Glutamatergic neuron (in vitro differentiated cells): ENCODE measurements around the gene MBP. TPM values are rescaled to one million over a fixed set of nuclear protein-coding genes. Genes with fewer than 3 reads are reported as not detected.

Experiments
- DNase-seq: peaks from one replicate; pipeline ENCODE4 v3.0.0; 2022
- H3K27ac Mint-ChIP-seq: one replicate; pipeline ENCODE4 v1.8.0; 2020; ENCODE audit warnings: mild to moderate bottlenecking, mixed read lengths, inconsistent platforms; ENCODE audit not compliant: unreplicated experiment
- H3K27me3 Mint-ChIP-seq: one replicate; pipeline ENCODE4 v1.8.0; 2020; ENCODE audit warnings: mild to moderate bottlenecking, moderate library complexity, mixed read lengths, inconsistent platforms; ENCODE audit not compliant: unreplicated experiment
- H3K36me3 Mint-ChIP-seq: one replicate; pipeline ENCODE4 v1.8.0; 2020; ENCODE audit warnings: mild to moderate bottlenecking, mixed read lengths, inconsistent platforms; ENCODE audit not compliant: unreplicated experiment
- H3K4me1 Mint-ChIP-seq: one replicate; pipeline ENCODE4 v1.8.0; 2020; ENCODE audit warnings: mild to moderate bottlenecking, low read depth, mixed read lengths, inconsistent platforms; ENCODE audit not compliant: unreplicated experiment
- H3K4me3 Mint-ChIP-seq: one replicate; pipeline ENCODE4 v1.8.0; 2020; ENCODE audit warnings: mild to moderate bottlenecking, mixed read lengths, inconsistent platforms; ENCODE audit not compliant: unreplicated experiment
- H3K9me3 Mint-ChIP-seq: one replicate; pipeline ENCODE4 v1.8.0; 2020; ENCODE audit warnings: mild to moderate bottlenecking, moderate library complexity, mixed read lengths, inconsistent platforms; ENCODE audit not compliant: unreplicated experiment
- CTCF ChIP-seq: fragments of 200-600 bp; sonication (generic); IDR thresholded peaks from one replicate; pipeline ENCODE4 v1.5.0; 2021; ENCODE audit not compliant: partially characterized antibody, unreplicated experiment
- total RNA-seq: library from RNA; stranded (reverse); fragmentation: NEBNext Ultra II Directional; extraction: Animal tissue kit (Norgen Biotek cat#: 25700); gene quantifications from one replicate; pipeline ENCODE4 v1.2.1, GENCODE V29; 2021; ENCODE audit not compliant: unreplicated experiment

MBP gene
- total RNA-seq, 1 donor from 2014 or later = 82.6 TPM

GRCh38 chr18:76957384-76958355, 174.9 kb downstream of the MBP start:
- Mint-ChIP-seq H3K27me3 (peaks cover 1% of the 10 kb centered on the region), H3K9me3 (peaks cover 7% of the 10 kb centered on the region), H3K4me1 (peaks cover 21% of the 10 kb centered on the region), H3K27ac (no peak overlapping the region), H3K36me3 (peaks cover 23% of the 10 kb centered on the region), H3K4me3 (no peak overlapping the region)
- DNase-seq = no peak
- TF ChIP-seq CTCF = no peak

GRCh38 chr18:76956648-76957047, 175.9 kb downstream of the MBP start:
- Mint-ChIP-seq H3K27ac (no peak overlapping the region), H3K27me3 (peaks cover 1% of the 10 kb centered on the region), H3K36me3 (peaks cover 14% of the 10 kb centered on the region)

GRCh38 chr18:76955524-76956170, 176.9 kb downstream of the MBP start:
- TF ChIP-seq CTCF = no peak
- Mint-ChIP-seq H3K4me3 (no peak overlapping the region), H3K36me3 (peaks cover 13% of the 10 kb centered on the region), H3K27me3 (peaks cover 1% of the 10 kb centered on the region), H3K4me1 (peaks cover 21% of the 10 kb centered on the region), H3K27ac (no peak overlapping the region), H3K9me3 (peaks cover 4% of the 10 kb centered on the region)
- no peak for DNase-seq

More at GRCh38 chr18:76956648-76957047, 175.9 kb downstream of the MBP start:
- no peak for DNase-seq
- TF ChIP-seq CTCF = no peak
- H3K9me3 Mint-ChIP-seq = peaks cover 4% of the 10 kb centered on the region
- H3K4me1 Mint-ChIP-seq = peaks cover 21% of the 10 kb centered on the region
- H3K4me3 Mint-ChIP-seq = no peak overlapping the region

- DNase-seq = no peak
- Mint-ChIP-seq H3K27ac (no peak overlapping the region), H3K9me3 (peaks cover 4% of the 10 kb centered on the region), H3K27me3 (no peaks in the 10 kb centered on the region), H3K4me1 (peaks cover 7% of the 10 kb centered on the region), H3K36me3 (peaks cover 15% of the 10 kb centered on the region), H3K4me3 (no peak overlapping the region)
- TF ChIP-seq CTCF = no peak
These were observed 178.9 kb downstream of the MBP start for GRCh38 chr18:76953583-76954233.
